ENCODE data around the gene CDK13. TPM values are rescaled to one million over a fixed set of nuclear protein-coding genes. Genes with fewer than 3 reads are reported as not detected.
"Not testable (repeated sequence)": the region's sequence is repeated elsewhere in the genome, so short reads cannot be mapped to it uniquely, and the experiment has no call there.

The CDK13 gene
- 10 to 100 TPM; 43.9 to 57.9 TPM for total RNA-seq

GRCh38 chr7:39949971-39950472, at the start of gene CDK13:
TSS of gene CDK13 (plus strand) at chr7:39950256. CDS start at chr7:39950642, 386 bp downstream.
- Mint-ChIP-seq H3K4me1 (peaks cover 40% of the 10 kb centered on the region), H3K27me3 (peaks cover 4% of the 10 kb centered on the region), H3K36me3 (peaks cover 18% of the 10 kb centered on the region), H3K27ac (peak within 1 kb of the TSS; percentile 100), H3K4me3 (peak within 1 kb of the TSS; percentile 98), H3K9me3 (ENCODE audit: low read depth) (no peaks in the 10 kb centered on the region)
- CTCF ChIA-PET = interaction anchor here (1.0 to 3.2 kb wide), 6 partner anchors 10 to 185 kb away, joined by 4 to 24 read pairs (median 6); partner anchors contain the start of genes MPLKIP and SUGCT
- DNase-seq = peak; percentile 97
- ATAC-seq = peak; percentile 48

- Mint-ChIP-seq H3K36me3 (no peaks in the 10 kb centered on the region), H3K4me3 (no peak overlapping the region), H3K27me3 (peaks cover 10% of the 10 kb centered on the region), H3K4me1 (no peaks in the 10 kb centered on the region), H3K27ac (no peak overlapping the region), H3K9me3 (ENCODE audit: low read depth) (peaks cover 2% of the 10 kb centered on the region)
- DNase-seq (no peak), ATAC-seq (no peak)
- CTCF ChIA-PET = no interaction called here
Observed at GRCh38 chr7:39904077-39904486, 46.0 kb upstream of the CDK13 start.

- H3K27me3 Mint-ChIP-seq = no peaks in the 10 kb centered on the region
- H3K27ac Mint-ChIP-seq = no peak overlapping the region
- ATAC-seq (no peak), DNase-seq (no peak)
- H3K9me3 Mint-ChIP-seq (ENCODE audit: low read depth) = peaks cover 6% of the 10 kb centered on the region
- H3K36me3 Mint-ChIP-seq = peaks cover 3% of the 10 kb centered on the region
- CTCF ChIA-PET = no interaction called here
- H3K4me1 Mint-ChIP-seq = no peaks in the 10 kb centered on the region
- no peak overlapping the region for H3K4me3 Mint-ChIP-seq
Observed at GRCh38 chr7:39908141-39908540, 41.9 kb upstream of the CDK13 start.

- H3K27ac Mint-ChIP-seq = no peak overlapping the region
- no peaks in the 10 kb centered on the region for H3K4me1 Mint-ChIP-seq
- H3K4me3 Mint-ChIP-seq = no peak overlapping the region
- CTCF ChIA-PET = interaction anchor here (1.6 kb wide), 1 partner anchor 13 kb away, joined by 6 read pairs; no protein-coding TSS in a partner anchor
- peaks cover 3% of the 10 kb centered on the region for H3K36me3 Mint-ChIP-seq
- no peaks in the 10 kb centered on the region for H3K27me3 Mint-ChIP-seq
- DNase-seq (no peak), ATAC-seq (no peak)
- H3K9me3 Mint-ChIP-seq (ENCODE audit: low read depth) = peaks cover 6% of the 10 kb centered on the region
Observed at GRCh38 chr7:39908973-39909372, 41.1 kb upstream of the CDK13 start.

GRCh38 chr7:39909526-39909925, 40.5 kb upstream of the CDK13 start:
- Mint-ChIP-seq H3K27ac (no peak overlapping the region), H3K27me3 (no peaks in the 10 kb centered on the region), H3K9me3 (ENCODE audit: low read depth) (peaks cover 6% of the 10 kb centered on the region), H3K4me3 (no peak overlapping the region), H3K36me3 (peaks cover 3% of the 10 kb centered on the region), H3K4me1 (no peaks in the 10 kb centered on the region)
- ATAC-seq = no peak
- no peak for DNase-seq
- CTCF ChIA-PET = interaction anchor here (1.6 kb wide), 1 partner anchor 13 kb away, joined by 6 read pairs; no protein-coding TSS in a partner anchor

- peaks cover 5% of the 10 kb centered on the region for H3K4me1 Mint-ChIP-seq
Observed at GRCh38 chr7:39910108-39910869, 39.8 kb upstream of the CDK13 start.

GRCh38 chr7:39911167-39911566, 38.9 kb upstream of the CDK13 start:
- Mint-ChIP-seq H3K36me3 (peaks cover 3% of the 10 kb centered on the region), H3K27ac (no peak overlapping the region), H3K4me3 (no peak overlapping the region), H3K27me3 (no peaks in the 10 kb centered on the region), H3K4me1 (peaks cover 7% of the 10 kb centered on the region), H3K9me3 (ENCODE audit: low read depth) (peaks cover 6% of the 10 kb centered on the region)
- DNase-seq (no peak), ATAC-seq (no peak)
- CTCF ChIA-PET = interaction anchor here (1.0 kb wide), 1 partner anchor 15 kb away, joined by 4 read pairs; no protein-coding TSS in a partner anchor

More at GRCh38 chr7:39910108-39910869, 39.8 kb upstream of the CDK13 start:
- DNase-seq (no peak), ATAC-seq (no peak)
- no peak overlapping the region for H3K27ac Mint-ChIP-seq
- H3K4me3 Mint-ChIP-seq = no peak overlapping the region
- CTCF ChIA-PET = interaction anchor here (1.0 to 1.6 kb wide), 2 partner anchors 14 kb away, joined by 4 to 6 read pairs; no protein-coding TSS in a partner anchor
- H3K9me3 Mint-ChIP-seq (ENCODE audit: low read depth) = peaks cover 6% of the 10 kb centered on the region
- H3K27me3 Mint-ChIP-seq = no peaks in the 10 kb centered on the region
- H3K36me3 Mint-ChIP-seq = peaks cover 3% of the 10 kb centered on the region

- ATAC-seq; H3K4me3 Mint-ChIP-seq; H3K36me3 Mint-ChIP-seq; H3K9me3 Mint-ChIP-seq (ENCODE audit: low read depth); DNase-seq; H3K27me3 Mint-ChIP-seq; H3K27ac Mint-ChIP-seq; H3K4me1 Mint-ChIP-seq: not testable (repeated sequence)
- CTCF ChIA-PET = interaction anchor here (1.0 to 2.2 kb wide), 2 partner anchors 20 to 135 kb away, joined by 4 to 5 read pairs; no protein-coding TSS in a partner anchor
Observed at GRCh38 chr7:39915847-39916246, 34.2 kb upstream of the CDK13 start.

- Mint-ChIP-seq H3K4me1 (peaks cover 7% of the 10 kb centered on the region), H3K27ac (no peak overlapping the region), H3K27me3 (peaks cover 24% of the 10 kb centered on the region), H3K36me3 (no peaks in the 10 kb centered on the region), H3K9me3 (ENCODE audit: low read depth) (no peaks in the 10 kb centered on the region), H3K4me3 (no peak overlapping the region)
- CTCF ChIA-PET = interaction anchor here (1.2 kb wide), 1 partner anchor 23 kb away, joined by 4 read pairs; no protein-coding TSS in a partner anchor
- ATAC-seq (no peak), DNase-seq (no peak)
Observed at GRCh38 chr7:39919646-39920045, 30.4 kb upstream of the CDK13 start.

- H3K9me3 Mint-ChIP-seq (ENCODE audit: low read depth) = no peaks in the 10 kb centered on the region
- H3K4me3 Mint-ChIP-seq = no peak overlapping the region
- no peaks in the 10 kb centered on the region for H3K36me3 Mint-ChIP-seq
- H3K27me3 Mint-ChIP-seq = peaks cover 24% of the 10 kb centered on the region
- ATAC-seq (no peak), DNase-seq (no peak)
- CTCF ChIA-PET = interaction anchor here (1.3 kb wide), 1 partner anchor 25 kb away, joined by 7 read pairs; no protein-coding TSS in a partner anchor
- H3K4me1 Mint-ChIP-seq = no peaks in the 10 kb centered on the region
- no peak overlapping the region for H3K27ac Mint-ChIP-seq
Observed at GRCh38 chr7:39921506-39922175, 28.4 kb upstream of the CDK13 start.

- H3K27ac Mint-ChIP-seq = no peak overlapping the region
- no peaks in the 10 kb centered on the region for H3K9me3 Mint-ChIP-seq (ENCODE audit: low read depth)
- no peaks in the 10 kb centered on the region for H3K36me3 Mint-ChIP-seq
- no peaks in the 10 kb centered on the region for H3K4me1 Mint-ChIP-seq
- DNase-seq (no peak), ATAC-seq (no peak)
- CTCF ChIA-PET = no interaction called here
- H3K27me3 Mint-ChIP-seq = peaks cover 24% of the 10 kb centered on the region
- H3K4me3 Mint-ChIP-seq = no peak overlapping the region
Observed at GRCh38 chr7:39922580-39922979, 27.5 kb upstream of the CDK13 start.

GRCh38 chr7:39923091-39923490, 27.0 kb upstream of the CDK13 start:
- ATAC-seq = no peak
- no peak overlapping the region for H3K27ac Mint-ChIP-seq
- CTCF ChIA-PET = no interaction called here

GRCh38 chr7:39924122-39924521, 25.9 kb upstream of the CDK13 start:
- no peak for ATAC-seq
- no peaks in the 10 kb centered on the region for H3K9me3 Mint-ChIP-seq (ENCODE audit: low read depth)
- CTCF ChIA-PET = interaction anchor here (1.5 kb wide), 1 partner anchor 24 kb away, joined by 6 read pairs; no protein-coding TSS in a partner anchor

More at GRCh38 chr7:39923091-39923490, 27.0 kb upstream of the CDK13 start:
- Mint-ChIP-seq H3K4me3 (no peak overlapping the region), H3K27me3 (peaks cover 24% of the 10 kb centered on the region), H3K9me3 (ENCODE audit: low read depth) (no peaks in the 10 kb centered on the region), H3K4me1 (no peaks in the 10 kb centered on the region), H3K36me3 (no peaks in the 10 kb centered on the region)
- no peak for DNase-seq

More at GRCh38 chr7:39924122-39924521, 25.9 kb upstream of the CDK13 start:
- H3K36me3 Mint-ChIP-seq = no peaks in the 10 kb centered on the region
- no peak overlapping the region for H3K27ac Mint-ChIP-seq
- peaks cover 21% of the 10 kb centered on the region for H3K27me3 Mint-ChIP-seq
- no peak overlapping the region for H3K4me3 Mint-ChIP-seq
- DNase-seq = no peak
- no peaks in the 10 kb centered on the region for H3K4me1 Mint-ChIP-seq
